Measurements from ENCODE around the gene GBP7. TPM values are rescaled to one million over a fixed set of nuclear protein-coding genes. Genes with fewer than 3 reads are reported as not detected.
"Not testable (repeated sequence)": the region's sequence is repeated elsewhere in the genome, so short reads cannot be mapped to it uniquely, and the experiment has no call there.

The GBP7 gene
- total RNA-seq (2014; rRNA removed; shearing (Covaris generic)) = not detected in 2 replicates

GRCh38 chr1:89175601-89176256 lies at the start of gene GBP7:
Gene GBP7 (minus strand): TSS chr1:89176003. CDS start chr1:89171935, 4,068 bp downstream.
- DNase-seq (ENCODE audit: low read depth) = no peak

- DNase-seq (ENCODE audit: low read depth) = no peak
Observed at GRCh38 chr1:89221341-89221740, 45.5 kb upstream of the GBP7 start.

DNA sequence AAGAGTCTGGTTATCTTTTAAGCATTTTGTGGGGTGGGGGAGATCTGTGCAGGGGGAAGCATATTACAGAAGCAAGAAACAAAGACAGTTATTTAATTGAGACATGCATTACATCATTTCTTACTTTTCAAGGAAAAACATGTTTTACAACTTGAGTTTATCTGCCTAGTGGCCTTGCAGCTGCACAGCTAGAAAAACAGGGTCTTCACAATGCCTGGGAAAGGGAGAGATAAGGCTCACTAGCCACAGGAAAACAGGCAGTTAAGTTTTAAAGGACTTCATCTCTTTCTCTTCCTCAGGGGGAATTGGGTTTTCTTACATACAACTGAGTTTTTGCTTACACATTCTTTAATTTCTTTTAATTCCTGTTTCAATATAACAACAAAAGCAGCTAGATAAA lies 44.0 kb upstream of the GBP7 start:
- DNase-seq (ENCODE audit: low read depth) = not testable (repeated sequence)

DNA sequence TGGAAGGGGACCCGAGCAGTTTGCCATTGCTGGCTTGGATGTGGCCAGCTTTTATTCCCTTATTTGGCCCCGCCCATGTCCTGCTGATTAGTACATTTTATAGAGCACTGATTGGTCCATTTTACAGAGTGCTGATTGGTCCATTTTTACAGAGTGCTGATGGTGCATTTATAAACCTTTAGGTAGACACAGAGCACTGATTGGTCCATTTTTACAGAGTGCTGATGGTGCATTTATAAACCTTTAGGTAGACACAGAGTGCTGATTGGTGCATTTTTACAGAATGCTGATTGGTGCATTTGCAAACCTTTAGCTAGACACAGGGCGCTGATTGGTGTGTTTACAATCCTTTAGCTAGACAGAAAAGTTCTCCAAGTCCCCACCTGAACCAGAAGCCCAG lies 43.1 kb upstream of the GBP7 start:
- DNase-seq (ENCODE audit: low read depth) = not testable (repeated sequence)

GRCh38 chr1:89213347-89213746 lies 37.5 kb upstream of the GBP7 start:
- no peak for DNase-seq (ENCODE audit: low read depth)

GRCh38 chr1:89211035-89211634 lies 35.3 kb upstream of the GBP7 start:
- DNase-seq (ENCODE audit: low read depth) = no peak

- no peak for DNase-seq (ENCODE audit: low read depth)
Observed at GRCh38 chr1:89206373-89206772, 30.6 kb upstream of the GBP7 start.

DNA sequence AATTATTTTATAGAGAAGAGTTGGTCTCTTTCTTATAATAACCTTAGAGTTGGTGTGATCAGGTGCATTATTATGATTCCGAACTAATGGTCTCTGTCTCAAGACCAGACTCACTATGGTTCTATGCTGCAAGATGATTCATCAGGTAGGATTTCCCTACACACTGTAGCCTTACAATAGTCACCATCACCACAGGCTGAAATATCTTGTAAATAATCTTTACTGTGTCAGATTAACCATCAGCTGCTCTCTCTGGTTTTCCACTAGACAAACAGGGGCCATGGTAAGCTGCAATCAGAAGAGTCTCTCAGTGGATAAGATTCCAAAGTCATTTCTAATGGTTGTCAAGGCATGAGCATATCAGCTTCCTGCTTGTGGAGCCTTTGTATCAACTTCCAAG lies 27.4 kb upstream of the GBP7 start:
- DNase-seq (ENCODE audit: low read depth) = peak; percentile 79

DNA sequence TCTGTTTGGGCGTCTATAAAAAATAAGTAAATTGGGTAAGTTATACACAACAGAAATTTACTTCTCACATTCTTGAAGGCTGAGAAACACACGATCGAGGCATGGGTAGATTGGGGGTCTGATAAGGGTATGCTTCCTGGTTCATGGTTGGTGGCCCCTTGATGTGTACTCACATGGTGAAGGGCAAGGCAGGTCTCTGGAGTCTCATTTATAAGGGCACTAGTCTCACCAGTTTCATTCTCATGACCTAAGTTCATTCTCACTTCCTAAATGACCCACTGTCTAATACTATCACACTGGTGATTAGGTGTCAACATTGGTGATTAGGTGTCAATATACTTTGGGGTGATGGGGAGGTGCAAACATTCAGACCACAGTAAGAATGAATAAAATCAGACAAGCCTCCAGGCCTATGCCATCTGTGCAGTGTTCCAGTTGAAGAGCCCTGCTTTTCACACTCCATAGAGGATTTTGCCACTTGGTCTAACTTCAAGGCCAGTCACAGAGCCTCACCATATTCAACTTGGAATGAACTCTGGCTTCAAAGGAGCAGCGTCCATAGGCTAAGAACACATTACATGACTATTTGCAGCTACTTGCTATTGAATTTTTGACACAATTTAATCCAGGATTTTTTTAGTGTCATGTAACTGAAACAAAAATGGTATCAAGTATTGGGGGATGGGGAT lies 25.4 kb upstream of the GBP7 start:
- no peak for DNase-seq (ENCODE audit: low read depth)

GRCh38 chr1:89200663-89201062 lies 24.9 kb upstream of the GBP7 start:
- no peak for DNase-seq (ENCODE audit: low read depth)

DNA sequence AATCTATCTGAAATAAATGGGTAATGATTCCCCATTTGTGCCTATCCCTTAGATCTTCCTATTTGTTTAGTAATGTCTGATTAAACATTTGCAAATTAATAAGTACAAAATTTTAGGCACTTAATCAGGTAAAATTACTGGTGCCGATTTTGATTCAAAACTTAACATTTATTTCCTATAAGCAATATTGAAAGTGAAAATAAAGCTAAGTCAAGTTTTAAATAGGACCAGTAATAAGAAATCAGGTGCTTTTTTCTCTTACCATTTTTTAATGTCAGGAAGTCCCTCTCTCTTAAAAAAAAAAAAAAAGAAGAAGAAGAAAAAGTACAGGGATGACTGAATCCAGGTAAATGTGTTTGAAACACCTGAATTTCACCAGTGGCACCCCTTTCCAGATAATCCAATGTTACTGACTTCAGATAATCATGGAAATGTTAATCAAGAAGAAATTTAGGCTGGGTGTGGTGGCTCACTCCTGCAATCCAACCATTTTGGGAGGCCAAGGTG lies 23.8 kb upstream of the GBP7 start:
- no peak for DNase-seq (ENCODE audit: low read depth)

GRCh38 chr1:89198491-89199072 lies 22.8 kb upstream of the GBP7 start, which contains the start of gene GBP4:
Gene GBP4 (minus strand): TSS chr1:89198942. CDS start chr1:89198834, 108 bp downstream.
- peak; percentile 80 for DNase-seq (ENCODE audit: low read depth)

GRCh38 chr1:89198081-89198480 lies 22.3 kb upstream of the GBP7 start:
- peak; percentile 9 for DNase-seq (ENCODE audit: low read depth)

DNA sequence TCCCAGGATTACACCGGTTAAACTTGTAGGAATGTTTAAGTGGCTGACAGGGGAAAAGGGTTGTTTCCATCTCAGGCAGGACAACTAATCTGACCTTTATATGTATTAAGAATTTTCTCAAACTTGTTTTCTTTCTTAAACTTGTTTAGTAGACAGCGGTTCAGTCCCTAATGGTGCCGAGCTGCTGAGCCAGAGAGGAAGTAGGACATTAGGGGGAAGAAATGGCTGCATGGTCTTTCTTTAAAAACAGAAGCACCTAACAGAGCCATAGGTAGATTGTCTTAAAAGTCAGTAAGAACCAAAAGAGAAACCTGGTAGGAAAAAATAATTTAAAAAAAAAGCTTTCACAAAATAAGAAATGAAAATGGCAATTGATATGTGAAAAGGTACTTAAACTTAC lies 19.7 kb upstream of the GBP7 start:
- DNase-seq (ENCODE audit: low read depth) = no peak

- DNase-seq (ENCODE audit: low read depth) = no peak
Observed at GRCh38 chr1:89191314-89191713, 15.5 kb upstream of the GBP7 start.

GRCh38 chr1:89190017-89190416 lies 14.2 kb upstream of the GBP7 start:
- no peak for DNase-seq (ENCODE audit: low read depth)

GRCh38 chr1:89179343-89179742 lies 3.5 kb upstream of the GBP7 start:
- DNase-seq (ENCODE audit: low read depth) = peak; percentile 71

GRCh38 chr1:89176971-89177370 lies 1.2 kb upstream of the GBP7 start:
- peak; percentile 50 for DNase-seq (ENCODE audit: low read depth)

DNA sequence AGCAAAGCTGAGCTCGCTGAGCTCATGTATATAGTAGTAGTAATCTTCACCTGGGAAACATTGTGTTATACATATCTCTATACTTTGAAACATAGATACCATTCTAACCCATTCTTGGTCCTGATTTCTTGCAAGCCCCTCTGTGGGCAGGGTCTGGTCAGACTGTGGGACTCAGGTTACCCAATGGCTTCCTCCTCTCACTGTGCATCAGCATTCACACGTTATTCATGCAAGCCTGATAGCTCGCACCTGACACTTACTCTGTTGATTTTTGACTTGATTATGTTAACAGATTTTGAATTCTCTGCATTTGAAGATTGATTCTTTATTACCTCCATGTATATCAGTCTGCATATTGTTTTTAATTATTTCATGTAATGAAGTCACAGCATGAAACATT lies 1.3 kb downstream of the GBP7 start:
- no peak for DNase-seq (ENCODE audit: low read depth)

GRCh38 chr1:89172468-89173143 lies 3.2 kb downstream of the GBP7 start:
- DNase-seq (ENCODE audit: low read depth) = no peak

DNA sequence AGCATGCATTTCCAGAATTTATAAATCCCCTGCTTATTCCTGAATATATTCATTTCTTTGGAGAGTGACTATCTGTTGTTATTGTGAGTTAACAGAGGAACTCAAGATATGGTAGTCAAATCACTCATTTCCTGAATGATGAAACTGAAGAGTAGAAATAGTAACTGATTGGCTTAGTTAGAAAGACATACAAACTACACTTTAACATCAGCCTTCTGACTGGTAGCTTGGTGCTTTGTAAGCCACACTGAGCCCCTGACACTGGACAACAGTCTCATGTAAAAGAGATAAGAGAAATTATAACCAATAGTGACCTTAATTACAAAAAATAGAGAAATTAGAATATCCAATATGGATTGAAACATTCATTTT lies 4.8 kb downstream of the GBP7 start:
- no peak for DNase-seq (ENCODE audit: low read depth)

All from M059J (cell line).